ENCODE measurements around the gene NEURL1.

The NEURL1 gene

GRCh38 chr10:103493362-103493915, at the start of gene NEURL1:
NEURL1 (plus strand) TSS chr10:103493705; CDS start chr10:103494388, 683 bp downstream.
- no peak for DNase-seq

- DNase-seq = no peak
Observed at GRCh38 chr10:103444478-103444877, 49.0 kb upstream of the NEURL1 start.

- DNase-seq = no peak
Observed at GRCh38 chr10:103445366-103445765, 48.1 kb upstream of the NEURL1 start.

- no peak for DNase-seq
Observed at GRCh38 chr10:103445767-103446567, 47.5 kb upstream of the NEURL1 start.

GRCh38 chr10:103447187-103447586, 46.3 kb upstream of the NEURL1 start:
- no peak for DNase-seq

GRCh38 chr10:103448746-103449145, 44.8 kb upstream of the NEURL1 start:
- DNase-seq = peak; percentile 62

- no peak for DNase-seq
Observed at GRCh38 chr10:103449208-103450144, 44.0 kb upstream of the NEURL1 start.

- no peak for DNase-seq
Observed at GRCh38 chr10:103450201-103450695, 43.3 kb upstream of the NEURL1 start.

- no peak for DNase-seq
Observed at GRCh38 chr10:103451091-103451813, 42.3 kb upstream of the NEURL1 start.

- peak; percentile 20 for DNase-seq
Observed at GRCh38 chr10:103451831-103452505, 41.5 kb upstream of the NEURL1 start, which contains the start of gene CALHM2. CALHM2 (minus strand) TSS chr10:103452370; CDS start chr10:103449941, 2,429 bp downstream.

GRCh38 chr10:103452506-103453230, 40.8 kb upstream of the NEURL1 start:
- no peak for DNase-seq

- DNase-seq = no peak
Observed at GRCh38 chr10:103454026-103454425, 39.5 kb upstream of the NEURL1 start.

- DNase-seq = no peak
Observed at GRCh38 chr10:103455235-103455634, 38.3 kb upstream of the NEURL1 start.

- no peak for DNase-seq
Observed at GRCh38 chr10:103456074-103456660, 37.3 kb upstream of the NEURL1 start.

GRCh38 chr10:103457176-103457712, 36.3 kb upstream of the NEURL1 start:
- DNase-seq = no peak

GRCh38 chr10:103457896-103458583, 35.5 kb upstream of the NEURL1 start:
- no peak for DNase-seq

- no peak for DNase-seq
Observed at GRCh38 chr10:103458720-103459119, 34.8 kb upstream of the NEURL1 start, which contains the start of gene CALHM1. CALHM1 (minus strand) TSS chr10:103458900; CDS start chr10:103458751, 149 bp downstream.

GRCh38 chr10:103459615-103460014, 33.9 kb upstream of the NEURL1 start:
- no peak for DNase-seq

- no peak for DNase-seq
Observed at GRCh38 chr10:103463499-103463898, 30.0 kb upstream of the NEURL1 start.

Data from amniotic stem cell (primary cell).